Stomach (tissue), 4 donors: Measurements from ENCODE around the gene ATP2C1.

Source experiments
- CTCF ChIP-seq, 7 experiments: fragments of 450-650 bp in 4 of 7; fragments of 200-600 bp in 3 of 7; sonication (generic) in 3 of 7; IDR thresholded peaks; one replicate each; pipeline ENCODE4 v1.5.1; 2016 to 2019; ENCODE audit warnings: antibody characterized with exemption in 7 of 7, control low read depth in 2 of 7, mild to moderate bottlenecking in 1 of 7
- POLR2A ChIP-seq, 4 donors: fragments of 450-650 bp; IDR thresholded peaks; one replicate each; pipeline ENCODE4 v1.6.1; 2016; ENCODE audit warnings: antibody characterized with exemption in 4 of 4, control low read depth in 2 of 4, mild to moderate bottlenecking in 1 of 4, moderate library complexity in 1 of 4

- TF ChIP-seq CTCF (IDR thresholded peaks at IDR 0.05) (no peak), POLR2A (IDR thresholded peaks at IDR 0.05) (no peak)
Measured at GRCh38 chr3:130941793-130942192, 47.9 kb downstream of the ATP2C1 start.
